Neural cell (in vitro differentiated cells): ENCODE measurements around the gene CASZ1.

Experiments used
- EP300 ChIP-seq: fragments of 450-650 bp; conservative IDR thresholded peaks from 2 replicates; pipeline ENCODE4 v1.6.1; 2014; ENCODE audit warnings: antibody characterized with exemption, mild to moderate bottlenecking, moderate library complexity; ENCODE audit not compliant: poor library complexity, severe bottlenecking
- RAD21 ChIP-seq: fragments of 450-650 bp; conservative IDR thresholded peaks from 2 replicates; pipeline ENCODE4 v1.6.1; 2014; ENCODE audit warnings: antibody characterized with exemption, mild to moderate bottlenecking, moderate library complexity
- TAF1 ChIP-seq: IDR thresholded peaks from 2 replicates; pipeline ENCODE4 v1.6.1; 2012; ENCODE audit warnings: low read depth
- TF ChIP-seq, protein P1 (sequence below): fragments of 450-650 bp; IDR thresholded peaks from 2 replicates; pipeline ENCODE4 v1.5.1; 2014; ENCODE audit warnings: antibody characterized with exemption, mild to moderate bottlenecking, moderate library complexity; ENCODE audit not compliant: poor library complexity, severe bottlenecking

DNA sequence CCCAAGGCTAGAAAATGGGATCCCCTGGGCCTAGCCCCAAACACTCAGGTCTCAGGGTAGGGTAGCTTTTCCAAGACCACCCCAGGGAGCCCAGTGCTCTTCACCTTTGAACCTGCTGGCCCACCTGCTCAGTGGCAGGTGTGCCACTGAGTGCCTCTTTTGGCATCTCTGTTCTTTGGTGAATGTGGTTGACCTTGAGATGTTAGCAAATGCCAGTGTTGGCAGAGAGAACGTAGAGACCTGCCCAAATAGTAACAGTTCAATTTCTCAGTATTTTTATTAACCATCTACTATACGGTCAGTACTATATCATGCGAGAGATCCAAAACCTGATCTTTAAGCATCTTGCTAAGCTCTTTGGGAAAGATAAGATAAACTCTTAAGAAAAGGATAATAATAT is 193.5 kb downstream of the CASZ1 start:
- TF ChIP-seq, protein P1, sequence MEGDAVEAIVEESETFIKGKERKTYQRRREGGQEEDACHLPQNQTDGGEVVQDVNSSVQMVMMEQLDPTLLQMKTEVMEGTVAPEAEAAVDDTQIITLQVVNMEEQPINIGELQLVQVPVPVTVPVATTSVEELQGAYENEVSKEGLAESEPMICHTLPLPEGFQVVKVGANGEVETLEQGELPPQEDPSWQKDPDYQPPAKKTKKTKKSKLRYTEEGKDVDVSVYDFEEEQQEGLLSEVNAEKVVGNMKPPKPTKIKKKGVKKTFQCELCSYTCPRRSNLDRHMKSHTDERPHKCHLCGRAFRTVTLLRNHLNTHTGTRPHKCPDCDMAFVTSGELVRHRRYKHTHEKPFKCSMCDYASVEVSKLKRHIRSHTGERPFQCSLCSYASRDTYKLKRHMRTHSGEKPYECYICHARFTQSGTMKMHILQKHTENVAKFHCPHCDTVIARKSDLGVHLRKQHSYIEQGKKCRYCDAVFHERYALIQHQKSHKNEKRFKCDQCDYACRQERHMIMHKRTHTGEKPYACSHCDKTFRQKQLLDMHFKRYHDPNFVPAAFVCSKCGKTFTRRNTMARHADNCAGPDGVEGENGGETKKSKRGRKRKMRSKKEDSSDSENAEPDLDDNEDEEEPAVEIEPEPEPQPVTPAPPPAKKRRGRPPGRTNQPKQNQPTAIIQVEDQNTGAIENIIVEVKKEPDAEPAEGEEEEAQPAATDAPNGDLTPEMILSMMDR = no peak
- no peak for TF ChIP-seq RAD21
- no peak for TF ChIP-seq EP300
- no peak for TF ChIP-seq TAF1
